Adrenal gland (tissue), 12 donors: ENCODE measurements around the gene EFTUD2. TPM values are rescaled to one million over a fixed set of nuclear protein-coding genes. Genes with fewer than 3 reads are reported as not detected.
A peak's percentile ranks its signal among the peaks of the same experiment; 100 is the strongest.

Experiments used
- DNase-seq, 7 donors: peaks; one replicate each; pipeline ENCODE4 v3.0.0-alpha.2; 2019 to 2020
- H3K27ac ChIP-seq, 5 donors: fragments of 200-600 bp; sonication (generic) in 4 of 5; 1 replicate in 3 of 5; 2 replicates in 2 of 5; pipeline versions ENCODE4 v1.5.1 to v1.8.0; 2016 to 2020; ENCODE audit warnings: mild to moderate bottlenecking in 1 of 5
- H3K27me3 ChIP-seq: fragments of 200-600 bp; 2 replicates; pipeline ENCODE4 v1.8.0; 2021
- H3K36me3 ChIP-seq, 2 donors: fragments of 200-600 bp; replicated peaks in 1 of 2; 1 replicate in 1 of 2; 2 replicates in 1 of 2; pipeline versions ENCODE4 v1.5.1 to v1.8.0; 2018 to 2022
- H3K4me1 ChIP-seq, 2 donors: fragments of 200-600 bp; replicated peaks in 1 of 2; 1 replicate in 1 of 2; 2 replicates in 1 of 2; pipeline versions ENCODE4 v1.5.1 to v1.8.0; 2018 to 2021
- H3K4me3 ChIP-seq, 4 donors: fragments of 200-600 bp; sonication (generic) in 3 of 4; one replicate each; pipeline ENCODE4 v1.5.1; 2016 to 2018
- H3K9me3 ChIP-seq, 3 donors: fragments of 200-600 bp; sonication (generic) in 1 of 3; replicated peaks in 1 of 3; 1 replicate in 2 of 3; 2 replicates in 1 of 3; pipeline versions ENCODE4 v1.5.1 to v1.8.0; 2016 to 2021
- CTCF ChIP-seq, 6 experiments: fragments of 450-650 bp in 4 of 6; fragments of 200-600 bp in 2 of 6; sonication (generic) in 1 of 6; IDR thresholded peaks; 1 replicate in 5 of 6; 2 replicates in 1 of 6; pipeline versions ENCODE4 v1.5.1 to v1.8.0; 2016 to 2021; ENCODE audit warnings: antibody characterized with exemption in 6 of 6, mild to moderate bottlenecking in 2 of 6, moderate library complexity in 1 of 6
- POLR2A ChIP-seq, 2 donors: fragments of 450-650 bp; IDR thresholded peaks; one replicate each; pipeline ENCODE4 v1.6.1; 2017; ENCODE audit warnings: antibody characterized with exemption in 2 of 2, mild to moderate bottlenecking in 2 of 2, moderate library complexity in 1 of 2
- WGBS, 4 donors: extraction: QIAGEN DNeasy Blood & Tissue Kit in 2 of 4; methylation state at CpG; one replicate each; pipeline versions ENCODE4 v1.1.5 to v1.1.7; 2013 to 2017; 5-methylcytosine and 5-hydroxymethylcytosine counted together
- intact Hi-C, 2 donors: fragments of 100-400 bp; cut with DNase I; formaldehyde crosslinking; loops; one replicate each; pipeline versions ENCODE4 v1.14.1 to v1.15.0; 2022 to 2023
- polyA plus RNA-seq, 3 donors: library from polyadenylated mRNA; stranded (reverse); fragments of 200-250 nt in 2 of 3; fragments of 350-450 nt in 1 of 3; fragmentation: Illumina TruSeq in 1 of 3; extraction: RNeasy Lipid Tissue Mini Kit (QIAGEN cat#74804) in 1 of 3; gene quantifications; one replicate each; pipeline ENCODE4 v1.2.3, GENCODE V29; 2013 to 2014
- total RNA-seq, 9 donors: library from RNA; depleted of rRNA in 4 of 9; stranded (reverse); fragments of >200 nt in 4 of 9; fragments of 120-200 nt in 1 of 9; fragmentation: NEBNext Ultra II Directional in 1 of 9; extraction: Animal tissue kit (Norgen Biotek cat#: 25700) in 1 of 9; gene quantifications; one replicate each; pipeline versions ENCODE4 v1.1.0 to v1.2.4, GENCODE V29; 2013 to 2023
- donor health status: healthy with polysubstance abuse.
- donor health status: Bipolar disorder and iron deficiency.
- donor health status: DM: yes; HTN: yes; CAD: no.
- donor health status: DM: no; HTN: no; CAD: no.
- donor health status: DM: no; HTN: no; CAD: no.
- donor health status: DM: yes; HTN: yes; CAD: no.

EFTUD2 gene
- total and polyA plus RNA-seq, 12 donors, result 30.5 to 122 (median 87.2) TPM

GRCh38 chr17:44914698-44915271 lies 15.5 kb upstream of the EFTUD2 start:
- Histone ChIP-seq H3K4me1 (peaks cover 9 to 27% of the 10 kb centered on the region in 2 donors), H3K27ac (no peak overlapping the region), H3K9me3 (no peaks in the 10 kb centered on the region), H3K36me3 (no peaks in the 10 kb centered on the region), H3K4me3 (no peak overlapping the region), H3K27me3 (no peaks in the 10 kb centered on the region)
- 88 to 94% (median 92%) methylated on average over 16 to 19 of the region's 19 CpGs for WGBS, 4 donors
- TF ChIP-seq POLR2A (IDR thresholded peaks at IDR 0.05) (no peak), CTCF (IDR thresholded peaks at IDR 0.05) (no peak)
- intact Hi-C loops, result loop anchor here in 1 of 2 donors (10.0 kb wide), 1 partner anchor 190 kb away; no protein-coding TSS in a partner anchor
- peak in 2 of 7 donors; percentile 12 to 13 for DNase-seq

- TF ChIP-seq POLR2A (IDR thresholded peaks at IDR 0.05), result no peak
- WGBS, 4 donors, result 88 to 96% (median 94%) methylated on average over 4 of the region's 4 CpGs
- Histone ChIP-seq H3K27ac (no peak overlapping the region), H3K4me3 (no peak overlapping the region), H3K4me1 (peaks cover 9 to 27% of the 10 kb centered on the region in 2 donors), H3K27me3 (no peaks in the 10 kb centered on the region), H3K9me3 (no peaks in the 10 kb centered on the region), H3K36me3 (no peaks in the 10 kb centered on the region)
- intact Hi-C loops, result loop anchor here in 1 of 2 donors (10.0 kb wide), 1 partner anchor 191 kb away; no protein-coding TSS in a partner anchor
- no peak for DNase-seq
Observed at GRCh38 chr17:44914148-44914547, 14.9 kb upstream of the EFTUD2 start.

GRCh38 chr17:44913676-44914075 lies 14.4 kb upstream of the EFTUD2 start:
- 59 to 81% (median 63%) methylated on average over 4 to 6 of the region's 6 CpGs for WGBS, 4 donors
- no peaks in the 10 kb centered on the region for H3K27me3 ChIP-seq
- DNase-seq, result peak in 1 of 7 donors; percentile 4
- no peaks in the 10 kb centered on the region for H3K36me3 ChIP-seq
- H3K4me3 ChIP-seq, result no peak overlapping the region
- no peaks in the 10 kb centered on the region for H3K9me3 ChIP-seq
- peaks cover 9 to 27% of the 10 kb centered on the region in 2 donors for H3K4me1 ChIP-seq
- TF ChIP-seq CTCF (IDR thresholded peaks at IDR 0.05) (no peak), POLR2A (IDR thresholded peaks at IDR 0.05) (no peak)
- H3K27ac ChIP-seq, result no peak overlapping the region
- intact Hi-C loops, result loop anchor here in 1 of 2 donors (10.0 kb wide), 1 partner anchor 191 kb away; no protein-coding TSS in a partner anchor

DNA sequence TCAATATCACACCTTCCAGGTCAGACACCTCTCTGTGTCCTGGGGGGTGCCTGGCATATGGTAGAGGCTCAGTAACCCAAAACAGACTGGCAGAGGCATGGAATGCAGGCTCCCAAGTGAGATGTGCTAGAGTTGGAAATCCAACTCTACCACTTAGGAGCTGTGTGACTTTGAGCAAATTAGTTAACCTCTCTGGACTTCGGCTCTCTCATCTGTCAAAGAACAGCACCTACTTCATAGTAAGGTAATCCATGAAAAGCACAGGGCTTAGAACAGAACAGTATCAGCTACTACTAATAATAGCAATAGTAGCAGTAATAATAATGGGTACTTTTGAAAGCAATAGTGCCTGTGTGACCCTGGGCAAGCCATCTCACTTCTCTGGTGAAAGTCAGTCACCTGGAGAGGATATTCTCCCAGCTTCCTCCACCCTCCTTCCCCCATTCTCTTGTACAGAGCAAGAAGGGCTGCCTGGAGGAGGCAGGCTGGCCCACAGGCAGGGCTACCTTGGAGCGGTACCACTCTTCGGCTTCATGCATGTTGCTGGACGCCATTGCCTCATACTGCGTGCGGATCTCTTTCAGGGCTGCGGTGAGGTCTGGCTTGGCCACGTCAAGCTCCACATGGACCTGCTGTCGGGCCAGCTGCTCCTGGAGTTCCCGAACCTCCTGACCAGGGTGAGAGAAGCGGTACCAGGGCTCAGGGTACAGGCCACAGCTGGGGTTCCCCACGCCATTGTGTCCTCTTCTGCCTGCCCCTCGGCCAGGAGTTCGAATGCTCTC lies 13.7 kb upstream of the EFTUD2 start:
- H3K9me3 ChIP-seq, result no peaks in the 10 kb centered on the region
- no peak for DNase-seq
- H3K4me1 ChIP-seq, result peaks cover 9 to 27% of the 10 kb centered on the region in 2 donors
- H3K4me3 ChIP-seq, result no peak overlapping the region
- intact Hi-C loops, result loop anchor here in 1 of 2 donors (10.0 kb wide), 1 partner anchor 192 kb away; no protein-coding TSS in a partner anchor
- no peaks in the 10 kb centered on the region for H3K36me3 ChIP-seq
- H3K27ac ChIP-seq, result no peak overlapping the region
- TF ChIP-seq CTCF (IDR thresholded peaks at IDR 0.05) (no peak), POLR2A (IDR thresholded peaks at IDR 0.05) (no peak)
- H3K27me3 ChIP-seq, result no peaks in the 10 kb centered on the region
- WGBS, 4 donors, result 86 to 91% (median 89%) methylated on average over 10 to 14 of the region's 14 CpGs
